Measurements from ENCODE around the gene ITSN2.

- TF ChIP-seq NR2C2 (CRISPR knock-in tag; IDR thresholded peaks at IDR 0.05), result no peak
- no peak for TF ChIP-seq TCF7 (CRISPR knock-in tag; IDR thresholded peaks at IDR 0.05; ENCODE audit: low read depth)
- no peak for TF ChIP-seq E2F4 (CRISPR knock-in tag; IDR thresholded peaks at IDR 0.05; ENCODE audit: borderline replicate concordance, low read depth)
- TF ChIP-seq CTCF (IDR thresholded peaks at IDR 0.05), result no peak
- no peak for TF ChIP-seq ZNF532 (CRISPR knock-in tag; IDR thresholded peaks at IDR 0.05; ENCODE audit: borderline replicate concordance)
- no peak for TF ChIP-seq FOXP1 (CRISPR knock-in tag; IDR thresholded peaks at IDR 0.05; ENCODE audit: borderline replicate concordance)
- TF ChIP-seq NR3C1 (CRISPR knock-in tag; conservative IDR thresholded peaks at IDR 0.05; ENCODE audit: low read depth), result no peak
- no peak for TF ChIP-seq SP1 (CRISPR knock-in tag; conservative IDR thresholded peaks at IDR 0.05)
- no peak for TF ChIP-seq IRF2 (CRISPR knock-in tag; IDR thresholded peaks at IDR 0.05; ENCODE audit: borderline replicate concordance, low read depth)
These were observed 206.9 kb downstream of the ITSN2 start for GRCh38 chr2:24153478-24153877.

All from WTC11 (cell line).